ENCODE results near the gene SCO1. TPM values are rescaled to one million over a fixed set of nuclear protein-coding genes. Genes with fewer than 3 reads are reported as not detected.

The SCO1 gene
- total and polyA plus RNA-seq, 2 donors (not counting 1 experiment from before 2014, with no cell fraction given) = 5.9 to 28.6 TPM

DNA sequence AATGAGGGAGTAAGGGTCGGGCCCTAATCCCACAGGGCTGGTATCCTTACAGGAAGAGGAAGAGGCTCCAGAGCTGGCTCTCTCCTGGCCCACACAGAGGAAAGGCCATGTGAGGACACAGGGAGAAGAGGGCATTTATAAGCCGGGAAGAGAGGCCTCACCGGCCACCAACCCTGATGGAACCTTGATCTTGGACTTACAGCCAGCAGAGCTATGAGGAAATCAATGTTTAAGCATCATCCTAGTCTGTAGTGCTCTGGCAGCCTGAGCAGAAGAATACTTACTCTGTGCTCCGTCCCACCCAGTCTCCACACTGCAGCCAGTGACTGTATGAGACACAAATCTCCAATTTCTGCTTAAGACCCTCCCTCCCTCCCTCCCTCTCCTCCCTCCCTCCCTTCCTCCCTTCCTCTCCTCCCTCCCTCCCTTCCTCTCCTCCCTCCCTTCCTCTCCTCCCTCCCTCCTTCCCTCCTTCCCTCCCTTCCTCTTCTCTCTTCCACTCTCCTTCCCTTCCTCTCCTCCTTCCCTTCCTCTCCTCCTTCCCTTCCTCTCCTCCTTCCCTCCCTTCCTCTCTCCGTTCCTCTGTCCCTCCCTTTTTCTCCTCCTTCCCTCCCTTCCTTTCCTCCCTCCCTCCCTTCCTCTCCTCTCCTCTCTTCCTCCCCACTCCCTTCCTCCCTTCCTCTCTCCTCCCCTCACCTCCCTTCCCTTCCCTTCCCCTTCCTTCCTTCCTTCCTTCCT lies 41.4 kb upstream of the SCO1 start:
- CTCF ChIA-PET = no interaction called here
- no peak for TF ChIP-seq EZH2 (IDR thresholded peaks at IDR 0.05; ENCODE audit: borderline replicate concordance, insufficient read depth, low read depth, low read length, poor library complexity, severe bottlenecking)
- TF ChIP-seq, protein P1, sequence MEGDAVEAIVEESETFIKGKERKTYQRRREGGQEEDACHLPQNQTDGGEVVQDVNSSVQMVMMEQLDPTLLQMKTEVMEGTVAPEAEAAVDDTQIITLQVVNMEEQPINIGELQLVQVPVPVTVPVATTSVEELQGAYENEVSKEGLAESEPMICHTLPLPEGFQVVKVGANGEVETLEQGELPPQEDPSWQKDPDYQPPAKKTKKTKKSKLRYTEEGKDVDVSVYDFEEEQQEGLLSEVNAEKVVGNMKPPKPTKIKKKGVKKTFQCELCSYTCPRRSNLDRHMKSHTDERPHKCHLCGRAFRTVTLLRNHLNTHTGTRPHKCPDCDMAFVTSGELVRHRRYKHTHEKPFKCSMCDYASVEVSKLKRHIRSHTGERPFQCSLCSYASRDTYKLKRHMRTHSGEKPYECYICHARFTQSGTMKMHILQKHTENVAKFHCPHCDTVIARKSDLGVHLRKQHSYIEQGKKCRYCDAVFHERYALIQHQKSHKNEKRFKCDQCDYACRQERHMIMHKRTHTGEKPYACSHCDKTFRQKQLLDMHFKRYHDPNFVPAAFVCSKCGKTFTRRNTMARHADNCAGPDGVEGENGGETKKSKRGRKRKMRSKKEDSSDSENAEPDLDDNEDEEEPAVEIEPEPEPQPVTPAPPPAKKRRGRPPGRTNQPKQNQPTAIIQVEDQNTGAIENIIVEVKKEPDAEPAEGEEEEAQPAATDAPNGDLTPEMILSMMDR (IDR thresholded peaks at IDR 0.05) = no peak
- intact Hi-C loops (cut with micrococcal nuclease) = no loop called here

DNA sequence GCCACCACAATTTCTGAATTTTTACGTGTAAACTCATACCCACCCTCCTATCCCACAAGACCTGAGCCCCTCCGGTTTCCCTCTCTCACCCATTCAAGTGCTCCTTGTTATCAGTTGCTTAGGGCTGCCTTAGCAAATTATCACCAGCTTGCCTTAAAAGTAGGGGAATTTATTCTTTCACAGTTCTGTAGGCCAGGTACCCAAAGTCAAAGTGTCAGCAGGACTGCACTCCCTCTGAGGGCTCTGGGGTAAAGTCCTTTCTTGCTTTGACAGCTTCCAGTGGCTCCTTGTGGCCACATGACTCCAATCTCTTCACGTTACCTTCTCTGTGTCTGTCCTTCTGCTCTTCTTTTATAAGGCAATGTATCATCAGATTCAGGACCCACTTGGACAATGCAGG lies 40.4 kb upstream of the SCO1 start:
- Mint-ChIP-seq H3K9me3 (ENCODE audit: insufficient read depth) (no peaks in the 10 kb centered on the region), H3K27me3 (peaks cover 16% of the 10 kb centered on the region), H3K4me3 (no peak overlapping the region), H3K4me1 (peaks cover 3% of the 10 kb centered on the region), H3K27ac (no peak overlapping the region)
- Histone ChIP-seq H3K27me3 (replicated peaks in 1 of 4; ENCODE audit: control extremely low read depth in 1 of 4, control insufficient read depth in 3 of 4, insufficient read depth in 4 of 4, low read length in 3 of 4) (peaks cover 0 to 2% (median 0%) of the 10 kb centered on the region in 4 experiments), H3K9ac (ENCODE audit: low read length) (no peak overlapping the region), H3K4me1 (ENCODE audit: control insufficient read depth in 2 of 2, insufficient read depth in 2 of 2, low read length in 2 of 2) (peaks cover 0 to 3% of the 10 kb centered on the region in 2 donors), H3K36me3 (replicated peaks in 1 of 2; ENCODE audit: control extremely low read depth in 1 of 2, control insufficient read depth in 1 of 2, extremely low read depth in 1 of 2, insufficient read depth in 2 of 2, low read length in 1 of 2) (no peaks in the 10 kb centered on the region), H3K9me3 (ENCODE audit: control extremely low read depth in 1 of 3, control insufficient read depth in 2 of 3, insufficient read depth in 1 of 3, low read length in 2 of 3) (no peaks in the 10 kb centered on the region), H4K20me1 (ENCODE audit: control insufficient read depth, insufficient read depth, low read length, poor library complexity, severe bottlenecking) (no peaks in the 10 kb centered on the region), H2AFZ (ENCODE audit: insufficient read depth, low read depth, low read length, poor library complexity, severe bottlenecking) (no peak overlapping the region), H3K4me3 (ENCODE audit: control extremely low read depth in 1 of 5, extremely low read depth in 1 of 5, insufficient read depth in 1 of 5, low read depth in 2 of 5, low read length in 4 of 5) (no peak overlapping the region), H3K79me2 (ENCODE audit: control insufficient read depth, insufficient read depth, low read length) (no peaks in the 10 kb centered on the region), H3K27ac (ENCODE audit: low read length in 2 of 2) (no peak overlapping the region), H3K4me2 (replicated peaks; ENCODE audit: low read depth, low read length, poor library complexity, severe bottlenecking) (no peak overlapping the region)
- intact Hi-C loops (cut with micrococcal nuclease) = no loop called here
- ChIA-PET POLR2A (no interaction called here), CTCF (interaction anchor here (0.9 to 1.1 kb wide), 2 partner anchors 42 to 107 kb away, joined by 3 to 4 read pairs; no protein-coding TSS in a partner anchor)
- TF ChIP-seq EZH2 (IDR thresholded peaks at IDR 0.05; ENCODE audit: borderline replicate concordance, insufficient read depth, low read depth, low read length, poor library complexity, severe bottlenecking) = no peak
- TF ChIP-seq, protein P1 (IDR thresholded peaks at IDR 0.05) = no peak
- WGBS (ENCODE audit: insufficient coverage) = 91% methylated on average over 1 of the region's 3 CpGs
- DNase-seq (no peak), ATAC-seq (ENCODE audit: low read depth) (no peak)

More for the DNA sequence above, 41.4 kb upstream of the SCO1 start:
- no peak overlapping the region for H2AFZ ChIP-seq (ENCODE audit: insufficient read depth, low read depth, low read length, poor library complexity, severe bottlenecking)
- POLR2A ChIA-PET = no interaction called here
- no peaks in the 10 kb centered on the region for H3K9me3 ChIP-seq (ENCODE audit: control extremely low read depth in 1 of 3, control insufficient read depth in 2 of 3, insufficient read depth in 1 of 3, low read length in 2 of 3)
- DNase-seq (no peak), ATAC-seq (ENCODE audit: low read depth) (no peak)
- Mint-ChIP-seq H3K4me3 (no peak overlapping the region), H3K9me3 (ENCODE audit: insufficient read depth) (no peaks in the 10 kb centered on the region), H3K27me3 (peaks cover 13% of the 10 kb centered on the region), H3K27ac (no peak overlapping the region), H3K4me1 (peaks cover 3% of the 10 kb centered on the region)
- no peaks in the 10 kb centered on the region for H3K79me2 ChIP-seq (ENCODE audit: control insufficient read depth, insufficient read depth, low read length)
- H3K27me3 ChIP-seq (replicated peaks in 1 of 4; ENCODE audit: control extremely low read depth in 1 of 4, control insufficient read depth in 3 of 4, insufficient read depth in 4 of 4, low read length in 3 of 4) = peaks cover 0 to 2% (median 0%) of the 10 kb centered on the region in 4 experiments
- H3K4me2 ChIP-seq (replicated peaks; ENCODE audit: low read depth, low read length, poor library complexity, severe bottlenecking) = no peak overlapping the region
- H3K4me3 ChIP-seq (ENCODE audit: control extremely low read depth in 1 of 5, extremely low read depth in 1 of 5, insufficient read depth in 1 of 5, low read depth in 2 of 5, low read length in 4 of 5) = no peak overlapping the region
- no peaks in the 10 kb centered on the region for H3K36me3 ChIP-seq (replicated peaks in 1 of 2; ENCODE audit: control extremely low read depth in 1 of 2, control insufficient read depth in 1 of 2, extremely low read depth in 1 of 2, insufficient read depth in 2 of 2, low read length in 1 of 2)
- H4K20me1 ChIP-seq (ENCODE audit: control insufficient read depth, insufficient read depth, low read length, poor library complexity, severe bottlenecking) = no peaks in the 10 kb centered on the region
- 80% methylated on average over 4 of the region's 5 CpGs for WGBS (ENCODE audit: insufficient coverage)
- peaks cover 0 to 3% of the 10 kb centered on the region in 2 donors for H3K4me1 ChIP-seq (ENCODE audit: control insufficient read depth in 2 of 2, insufficient read depth in 2 of 2, low read length in 2 of 2)
- H3K27ac ChIP-seq (ENCODE audit: low read length in 2 of 2) = no peak overlapping the region
- H3K9ac ChIP-seq (ENCODE audit: low read length) = no peak overlapping the region

Data from B cell (primary cell).